EH (cell line): ENCODE results near the gene NUP160.
"Not testable (repeated sequence)": the region's sequence is repeated elsewhere in the genome, so short reads cannot be mapped to it uniquely, and the experiment has no call there.

Experiments
- DNase-seq: peaks from one replicate; pipeline ENCODE4 v3.0.0-alpha.2; 2015; ENCODE audit warnings: low read depth

Gene NUP160

GRCh38 chr11:47863898-47864430 lies 15.8 kb upstream of the NUP160 start:
- DNase-seq = no peak

- DNase-seq = peak; percentile 92
Measured at GRCh38 chr11:47863189-47863897, 15.2 kb upstream of the NUP160 start.

- DNase-seq = peak; percentile 87
Measured at GRCh38 chr11:47861728-47862127, 13.6 kb upstream of the NUP160 start.

- no peak for DNase-seq
Measured at GRCh38 chr11:47860536-47860935, 12.4 kb upstream of the NUP160 start.

- peak; percentile 76 for DNase-seq
Measured at GRCh38 chr11:47857892-47858543, 9.9 kb upstream of the NUP160 start.

GRCh38 chr11:47857485-47857884 lies 9.3 kb upstream of the NUP160 start:
- no peak for DNase-seq

- no peak for DNase-seq
Measured at GRCh38 chr11:47856186-47856585, 8.0 kb upstream of the NUP160 start.

- DNase-seq = no peak
Measured at GRCh38 chr11:47854667-47855066, 6.5 kb upstream of the NUP160 start.

GRCh38 chr11:47852053-47852452 lies 3.9 kb upstream of the NUP160 start:
- DNase-seq = no peak

GRCh38 chr11:47850337-47850736 lies 2.2 kb upstream of the NUP160 start:
- no peak for DNase-seq

- no peak for DNase-seq
Measured at GRCh38 chr11:47848700-47849155, 578 bp upstream of the NUP160 start.

GRCh38 chr11:47847537-47847891 lies 636 bp downstream of the NUP160 start:
- DNase-seq = no peak

GRCh38 chr11:47846998-47847397 lies 1.2 kb downstream of the NUP160 start:
- no peak for DNase-seq

GRCh38 chr11:47843361-47844055 lies 4.6 kb downstream of the NUP160 start:
- no peak for DNase-seq

- DNase-seq = no peak
Measured at GRCh38 chr11:47842749-47843148, 5.4 kb downstream of the NUP160 start.

- DNase-seq = no peak
Measured at GRCh38 chr11:47837929-47838328, 10.2 kb downstream of the NUP160 start.

- DNase-seq = no peak
Measured at GRCh38 chr11:47837292-47837691, 10.9 kb downstream of the NUP160 start.

- not testable (repeated sequence) for DNase-seq
Measured at GRCh38 chr11:47830013-47830412, 18.1 kb downstream of the NUP160 start.

- DNase-seq = no peak
Measured at GRCh38 chr11:47828284-47828683, 19.9 kb downstream of the NUP160 start.

GRCh38 chr11:47822664-47823063 lies 25.5 kb downstream of the NUP160 start:
- DNase-seq = not testable (repeated sequence)

GRCh38 chr11:47819743-47820142 lies 28.4 kb downstream of the NUP160 start:
- DNase-seq = no peak

GRCh38 chr11:47800759-47801158 lies 47.4 kb downstream of the NUP160 start:
- no peak for DNase-seq

GRCh38 chr11:47797633-47798032 lies 50.5 kb downstream of the NUP160 start:
- peak; percentile 79 for DNase-seq
